Prostate gland (tissue), 2 donors: Measurements from ENCODE around the gene CLP1. TPM values are rescaled to one million over a fixed set of nuclear protein-coding genes. Genes with fewer than 3 reads are reported as not detected.
A peak's percentile ranks its signal among the peaks of the same experiment; 100 is the strongest.

Experiments
- DNase-seq: peaks from one replicate; pipeline ENCODE4 v3.0.0-alpha.2; 2019; ENCODE audit warnings: low spot score
- H3K27ac ChIP-seq, 2 donors: fragments of 200-600 bp; sonication (generic); 2 replicates each; pipeline ENCODE4 v1.5.1; 2017 to 2019
- H3K27me3 ChIP-seq: fragments of 200-600 bp; sonication (generic); replicated peaks from 2 replicates; pipeline ENCODE4 v1.5.1; 2019; ENCODE audit not compliant: insufficient read depth
- H3K36me3 ChIP-seq, 2 donors: fragments of 200-600 bp; sonication (generic); 1 replicate in 1 of 2; 2 replicates in 1 of 2; pipeline versions ENCODE4 v1.5.1 to v1.8.1; 2017 to 2019
- H3K4me1 ChIP-seq: fragments of 200-600 bp; sonication (generic); replicated peaks from 2 replicates; pipeline ENCODE4 v1.5.1; 2019
- H3K4me3 ChIP-seq, 2 donors: fragments of 200-600 bp; sonication (generic); 2 replicates each; pipeline ENCODE4 v1.5.1; 2017 to 2019
- H3K9me3 ChIP-seq: fragments of 200-600 bp; sonication (generic); 2 replicates; pipeline ENCODE4 v1.5.1; 2017
- CTCF ChIP-seq, 4 experiments: fragments of 200-600 bp in 2 of 4; fragments of 450-650 bp in 2 of 4; sonication (generic) in 2 of 4; IDR thresholded peaks; 1 replicate in 3 of 4; 2 replicates in 1 of 4; pipeline ENCODE4 v1.5.1; 2016 to 2019; ENCODE audit warnings: antibody characterized with exemption in 4 of 4, mild to moderate bottlenecking in 2 of 4, moderate library complexity in 2 of 4
- POLR2A ChIP-seq: fragments of 450-650 bp; IDR thresholded peaks from one replicate; pipeline ENCODE4 v1.6.1; 2016; ENCODE audit warnings: antibody characterized with exemption, mild to moderate bottlenecking
- POLR2AphosphoS5 ChIP-seq: sonication (generic); formaldehyde crosslinking; IDR thresholded peaks from one replicate; pipeline ENCODE4 v1.6.1; 2017; ENCODE audit warnings: antibody characterized with exemption
- WGBS: methylation state at CpG from one replicate; pipeline ENCODE4 v1.1.5; 2018; 5-methylcytosine and 5-hydroxymethylcytosine counted together
- intact Hi-C: fragments of 100-400 bp; cut with DNase I; formaldehyde crosslinking; loops from one replicate; pipeline ENCODE4 v1.14.2; 2022
- total RNA-seq, 2 donors: library from RNA; depleted of rRNA; stranded (reverse); fragments of >200 nt; gene quantifications; one replicate each; pipeline ENCODE4 v1.1.0, GENCODE V29; 2016

Gene CLP1
- total RNA-seq, 2 donors from 2014 or later: 9.3 to 11.0 TPM

- no peak for DNase-seq
- no peaks in the 10 kb centered on the region for H3K27me3 ChIP-seq
- H3K9me3 ChIP-seq: no peaks in the 10 kb centered on the region
- intact Hi-C loops: no loop called here
- no peak overlapping the region for H3K4me3 ChIP-seq
- TF ChIP-seq POLR2A (no peak), CTCF (IDR thresholded peaks at IDR 0.05) (no peak), POLR2AphosphoS5 (no peak)
- H3K27ac ChIP-seq: no peak overlapping the region
- H3K4me1 ChIP-seq: peaks cover 5% of the 10 kb centered on the region
- no peaks in the 10 kb centered on the region for H3K36me3 ChIP-seq
Measured at GRCh38 chr11:57634311-57634710, 23.3 kb upstream of the CLP1 start.

GRCh38 chr11:57635246-57635645 is 22.3 kb upstream of the CLP1 start:
- no peak overlapping the region for H3K27ac ChIP-seq
- no peaks in the 10 kb centered on the region for H3K36me3 ChIP-seq
- intact Hi-C loops: no loop called here
- H3K27me3 ChIP-seq: no peaks in the 10 kb centered on the region
- no peaks in the 10 kb centered on the region for H3K9me3 ChIP-seq
- DNase-seq: no peak
- H3K4me3 ChIP-seq: no peak overlapping the region
- TF ChIP-seq POLR2AphosphoS5 (no peak), CTCF (IDR thresholded peaks at IDR 0.05) (no peak), POLR2A (no peak)
- H3K4me1 ChIP-seq: peaks cover 5% of the 10 kb centered on the region
- WGBS: 85% methylated on average over 8 of the region's 8 CpGs

- Histone ChIP-seq H3K36me3 (no peaks in the 10 kb centered on the region), H3K4me1 (peaks cover 5% of the 10 kb centered on the region), H3K27me3 (no peaks in the 10 kb centered on the region), H3K27ac (peak overlapping the region; percentile 66 to 81), H3K9me3 (no peaks in the 10 kb centered on the region), H3K4me3 (peak overlapping the region; percentile 52 to 76)
- DNase-seq: no peak
- 13% methylated on average over 18 of the region's 18 CpGs for WGBS
- intact Hi-C loops: loop anchor here (2.0 kb wide), 1 partner anchor 39 kb away; no protein-coding TSS in a partner anchor
- TF ChIP-seq POLR2A: no peak
- TF ChIP-seq POLR2AphosphoS5: no peak
- no peak for TF ChIP-seq CTCF (IDR thresholded peaks at IDR 0.05)
Measured at GRCh38 chr11:57637626-57638004, 19.9 kb upstream of the CLP1 start.

GRCh38 chr11:57638005-57638781 is 19.4 kb upstream of the CLP1 start:
- H3K4me1 ChIP-seq: peaks cover 5% of the 10 kb centered on the region

More at GRCh38 chr11:57638005-57638781, 19.4 kb upstream of the CLP1 start:
- Histone ChIP-seq H3K27ac (peak overlapping the region; percentile 66 to 81), H3K36me3 (no peaks in the 10 kb centered on the region), H3K9me3 (no peaks in the 10 kb centered on the region), H3K27me3 (no peaks in the 10 kb centered on the region), H3K4me3 (peak overlapping the region; percentile 52 to 76)
- under 1% methylated on average over 47 of the region's 47 CpGs for WGBS
- intact Hi-C loops: loop anchor here (2.0 kb wide), 1 partner anchor 39 kb away; no protein-coding TSS in a partner anchor
- DNase-seq: peak; percentile 74
- peak in 1 of 4 experiments; percentile 16 for TF ChIP-seq CTCF (IDR thresholded peaks at IDR 0.05)
- peak; percentile 29 for TF ChIP-seq POLR2A
- TF ChIP-seq POLR2AphosphoS5: peak; percentile 41
